Nephron (organoid): ENCODE measurements around the gene NWD2.

Experiments used
- H3K27ac Mint-ChIP-seq, 3 experiments: 2 replicates each; pipeline ENCODE4 v1.8.0; 2020; ENCODE audit warnings: mixed read lengths in 3 of 3, mild to moderate bottlenecking in 2 of 3, moderate library complexity in 1 of 3
- H3K27me3 Mint-ChIP-seq: 2 replicates; pipeline ENCODE4 v1.8.0; 2021; ENCODE audit warnings: low read depth, mild to moderate bottlenecking, moderate library complexity, mixed read lengths
- H3K36me3 Mint-ChIP-seq: 2 replicates; pipeline ENCODE4 v1.8.0; 2020; ENCODE audit warnings: low read depth, mixed read lengths
- H3K4me1 Mint-ChIP-seq: 2 replicates; pipeline ENCODE4 v1.8.0; 2020; ENCODE audit warnings: mixed read lengths
- H3K4me3 Mint-ChIP-seq, 3 experiments: 2 replicates each; pipeline ENCODE4 v1.8.0; 2020; ENCODE audit warnings: mild to moderate bottlenecking in 3 of 3, mixed read lengths in 3 of 3, moderate library complexity in 2 of 3
- H3K9me3 Mint-ChIP-seq: 2 replicates; pipeline ENCODE4 v1.8.0; 2020; ENCODE audit warnings: mixed read lengths
- CTCF ChIP-seq, 3 experiments: fragments of 200-600 bp; sonication (generic); IDR thresholded peaks; one replicate each; pipeline ENCODE4 v1.5.0; 2021; ENCODE audit warnings: antibody characterized with exemption in 3 of 3; ENCODE audit not compliant: unreplicated experiment in 3 of 3

The NWD2 gene

GRCh38 chr4:37446016-37446415 is 201.5 kb downstream of the NWD2 start:
- peaks cover 34% of the 10 kb centered on the region for H3K27me3 Mint-ChIP-seq
- TF ChIP-seq CTCF (IDR thresholded peaks at IDR 0.05; ENCODE audit: unreplicated experiment in 3 of 3): no peak
- H3K9me3 Mint-ChIP-seq: no peaks in the 10 kb centered on the region
- no peak overlapping the region for H3K27ac Mint-ChIP-seq
- H3K4me1 Mint-ChIP-seq: no peaks in the 10 kb centered on the region
- H3K36me3 Mint-ChIP-seq: no peaks in the 10 kb centered on the region
- no peak overlapping the region for H3K4me3 Mint-ChIP-seq

GRCh38 chr4:37447886-37448285 is 203.3 kb downstream of the NWD2 start:
- Mint-ChIP-seq H3K4me3 (no peak overlapping the region), H3K27ac (no peak overlapping the region), H3K27me3 (peaks cover 46% of the 10 kb centered on the region), H3K36me3 (no peaks in the 10 kb centered on the region), H3K4me1 (peaks cover 2% of the 10 kb centered on the region), H3K9me3 (no peaks in the 10 kb centered on the region)
- TF ChIP-seq CTCF (IDR thresholded peaks at IDR 0.05; ENCODE audit: unreplicated experiment in 3 of 3): no peak

GRCh38 chr4:37450309-37450708 is 205.8 kb downstream of the NWD2 start:
- Mint-ChIP-seq H3K9me3 (no peaks in the 10 kb centered on the region), H3K36me3 (no peaks in the 10 kb centered on the region), H3K27me3 (peaks cover 56% of the 10 kb centered on the region), H3K4me1 (peaks cover 10% of the 10 kb centered on the region), H3K27ac (no peak overlapping the region), H3K4me3 (no peak overlapping the region)
- no peak for TF ChIP-seq CTCF (IDR thresholded peaks at IDR 0.05; ENCODE audit: unreplicated experiment in 3 of 3)

GRCh38 chr4:37450911-37451310 is 206.4 kb downstream of the NWD2 start:
- H3K9me3 Mint-ChIP-seq: no peaks in the 10 kb centered on the region
- no peak for TF ChIP-seq CTCF (IDR thresholded peaks at IDR 0.05; ENCODE audit: unreplicated experiment in 3 of 3)
- H3K4me1 Mint-ChIP-seq: peaks cover 10% of the 10 kb centered on the region
- H3K27me3 Mint-ChIP-seq: peaks cover 56% of the 10 kb centered on the region
- no peaks in the 10 kb centered on the region for H3K36me3 Mint-ChIP-seq
- no peak overlapping the region for H3K4me3 Mint-ChIP-seq
- no peak overlapping the region for H3K27ac Mint-ChIP-seq

GRCh38 chr4:37451656-37452055 is 207.1 kb downstream of the NWD2 start:
- peaks cover 10% of the 10 kb centered on the region for H3K4me1 Mint-ChIP-seq
- H3K27me3 Mint-ChIP-seq: peaks cover 59% of the 10 kb centered on the region
- no peaks in the 10 kb centered on the region for H3K36me3 Mint-ChIP-seq
- H3K4me3 Mint-ChIP-seq: no peak overlapping the region
- TF ChIP-seq CTCF (IDR thresholded peaks at IDR 0.05; ENCODE audit: unreplicated experiment in 3 of 3): no peak
- H3K27ac Mint-ChIP-seq: no peak overlapping the region
- H3K9me3 Mint-ChIP-seq: no peaks in the 10 kb centered on the region

GRCh38 chr4:37452952-37453280 is 208.4 kb downstream of the NWD2 start:
- Mint-ChIP-seq H3K36me3 (no peaks in the 10 kb centered on the region), H3K27ac (peak overlapping the region; percentile 18 to 88 (median 85)), H3K9me3 (no peaks in the 10 kb centered on the region), H3K27me3 (peaks cover 59% of the 10 kb centered on the region), H3K4me3 (peak overlapping the region; percentile 83 to 92 (median 86)), H3K4me1 (peaks cover 10% of the 10 kb centered on the region)
- TF ChIP-seq CTCF (IDR thresholded peaks at IDR 0.05; ENCODE audit: unreplicated experiment in 3 of 3): peak; percentile 58 to 73 (median 61)
